ENCODE measurements around the gene SLIT1. TPM values are rescaled to one million over a fixed set of nuclear protein-coding genes. Genes with fewer than 3 reads are reported as not detected.
"Not testable (repeated sequence)": the region's sequence is repeated elsewhere in the genome, so short reads cannot be mapped to it uniquely, and the experiment has no call there.

SLIT1 gene
- total RNA-seq, 1 donor from 2014 or later: 0.47 TPM

- intact Hi-C loops (cut with micrococcal nuclease): no loop called here
Measured at GRCh38 chr10:97086530-97086929, 99.2 kb downstream of the SLIT1 start.

GRCh38 chr10:97083228-97083829 lies 102.4 kb downstream of the SLIT1 start:
- intact Hi-C loops (cut with micrococcal nuclease): no loop called here

GRCh38 chr10:97082575-97082974 lies 103.2 kb downstream of the SLIT1 start:
- intact Hi-C loops (cut with micrococcal nuclease): not testable (repeated sequence)

GRCh38 chr10:97081621-97082235 lies 104.0 kb downstream of the SLIT1 start:
- intact Hi-C loops (cut with micrococcal nuclease): loop anchor here (1.0 to 2.0 kb wide), 2 partner anchors 115 to 129 kb away; no protein-coding TSS in a partner anchor

DNA sequence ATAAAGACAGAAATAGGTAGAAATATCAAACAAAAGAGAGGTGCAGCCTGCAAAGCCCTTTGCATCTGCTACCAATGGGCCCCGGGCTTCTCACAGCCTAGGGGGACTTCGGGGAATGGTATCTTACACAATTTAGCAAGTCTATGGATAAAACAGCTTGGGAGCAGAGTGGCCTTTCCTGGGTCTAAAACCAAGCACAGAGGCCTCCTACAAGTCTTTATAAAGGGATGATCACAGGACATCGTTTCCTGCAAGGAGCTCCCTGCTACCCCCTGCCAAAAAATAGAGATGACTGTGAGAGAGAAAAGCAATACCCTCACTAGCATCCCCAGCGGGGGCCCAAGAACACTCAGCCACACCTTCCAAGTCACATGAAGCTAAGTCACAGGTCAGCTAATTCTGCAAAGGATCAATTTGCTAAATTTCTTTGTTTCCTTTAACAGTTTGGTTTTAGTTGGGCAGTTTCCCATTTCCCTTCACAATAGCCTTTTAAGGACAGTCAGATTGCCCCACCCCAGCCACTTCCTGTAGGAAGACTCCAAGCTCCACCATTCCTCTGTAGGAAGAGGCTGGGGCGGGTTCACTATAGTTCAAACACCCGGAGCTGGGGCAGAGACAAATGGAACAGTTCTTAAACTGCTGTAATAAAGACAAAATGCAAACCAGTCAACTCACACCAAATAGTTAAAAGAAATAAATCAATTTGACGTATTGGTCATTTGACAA lies 105.5 kb downstream of the SLIT1 start:
- intact Hi-C loops (cut with micrococcal nuclease): loop anchor here (2.0 kb wide), 1 partner anchor 131 kb away; no protein-coding TSS in a partner anchor

GRCh38 chr10:97079448-97079847 lies 106.3 kb downstream of the SLIT1 start:
- intact Hi-C loops (cut with micrococcal nuclease): no loop called here

- intact Hi-C loops (cut with micrococcal nuclease): no loop called here
Measured at GRCh38 chr10:97078938-97079445, 106.8 kb downstream of the SLIT1 start.

DNA sequence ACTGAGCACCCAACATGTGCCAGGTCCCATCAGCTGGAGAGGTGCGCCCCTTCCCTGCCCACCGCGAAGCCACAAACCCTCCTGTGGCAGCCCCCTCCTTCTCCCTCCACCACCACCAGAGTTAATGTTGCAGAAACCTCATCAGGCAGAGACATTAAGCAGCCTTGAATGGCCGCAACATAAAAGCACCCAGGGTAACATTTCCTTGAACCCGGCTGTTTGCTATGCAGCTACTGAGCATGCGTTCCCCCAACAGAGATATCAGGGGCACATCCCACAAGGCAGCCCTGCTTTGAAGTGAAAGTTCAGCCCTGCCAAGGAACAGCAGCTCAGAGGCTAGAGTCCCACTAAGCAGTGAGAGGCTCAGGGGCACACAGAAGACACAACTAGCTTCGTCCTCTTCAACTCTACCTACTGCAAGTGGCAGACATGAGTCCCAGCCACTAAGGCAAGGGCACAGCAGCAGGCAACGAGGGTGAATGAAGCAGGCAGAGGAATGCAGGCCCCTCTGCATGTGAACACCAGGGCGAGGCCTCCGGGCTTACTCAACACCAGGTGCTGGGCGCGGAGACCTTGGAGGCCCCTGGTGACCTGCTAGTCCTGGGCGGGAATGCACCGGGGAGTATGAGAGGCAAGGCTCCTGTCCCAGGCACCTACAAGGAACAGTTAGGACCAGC lies 107.4 kb downstream of the SLIT1 start:
- intact Hi-C loops (cut with micrococcal nuclease): no loop called here

DNA sequence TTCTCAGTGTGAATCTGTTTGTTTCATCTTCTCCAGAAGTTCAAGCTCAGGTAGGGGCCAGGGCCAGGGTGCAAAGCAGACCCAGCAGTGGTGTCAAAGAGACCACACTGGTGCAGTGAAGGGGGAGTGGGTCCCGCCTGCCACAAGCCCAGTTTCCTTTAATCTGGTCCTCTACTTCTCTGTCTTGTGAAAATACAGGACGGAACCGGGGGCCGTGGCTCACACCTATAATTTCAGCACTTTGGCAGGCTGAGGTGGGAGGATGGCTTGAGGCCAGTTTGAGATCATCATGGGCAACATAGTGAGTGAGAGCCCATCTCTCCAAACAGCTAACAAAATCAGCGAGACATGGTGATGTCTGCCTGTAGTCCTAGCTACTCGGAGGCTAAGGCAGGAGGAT lies 109.0 kb downstream of the SLIT1 start:
- intact Hi-C loops (cut with micrococcal nuclease): no loop called here

GRCh38 chr10:97075961-97076525 lies 109.7 kb downstream of the SLIT1 start:
- intact Hi-C loops (cut with micrococcal nuclease): no loop called here

DNA sequence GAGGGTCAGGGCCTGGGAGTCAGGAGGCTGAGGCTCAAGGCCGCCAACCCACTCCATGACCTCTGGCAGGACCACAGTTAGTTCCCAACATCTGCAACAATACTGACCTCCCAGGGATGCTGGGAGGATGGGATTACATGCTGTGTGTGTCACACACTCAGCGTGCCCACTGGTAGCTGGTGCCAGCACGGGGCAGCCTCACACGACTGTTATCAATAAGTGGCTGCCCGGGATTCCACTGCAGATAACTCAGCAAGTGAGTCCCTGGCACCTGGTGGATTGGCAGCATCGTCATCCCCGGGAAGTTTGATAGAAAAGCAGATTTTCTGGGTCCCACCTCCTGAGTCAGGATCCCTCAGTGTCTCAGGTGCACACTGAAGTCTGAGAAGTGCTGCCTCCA lies 110.3 kb downstream of the SLIT1 start:
- intact Hi-C loops (cut with micrococcal nuclease): no loop called here

GRCh38 chr10:97074256-97075145 lies 111.3 kb downstream of the SLIT1 start:
- intact Hi-C loops (cut with micrococcal nuclease): no loop called here

GRCh38 chr10:97072851-97073665 lies 112.7 kb downstream of the SLIT1 start:
- intact Hi-C loops (cut with micrococcal nuclease): loop anchor here (1.0 to 2.0 kb wide), 3 partner anchors 44 to 161 kb away; no protein-coding TSS in a partner anchor

GRCh38 chr10:97071496-97071895 lies 114.3 kb downstream of the SLIT1 start:
- intact Hi-C loops (cut with micrococcal nuclease): no loop called here

DNA sequence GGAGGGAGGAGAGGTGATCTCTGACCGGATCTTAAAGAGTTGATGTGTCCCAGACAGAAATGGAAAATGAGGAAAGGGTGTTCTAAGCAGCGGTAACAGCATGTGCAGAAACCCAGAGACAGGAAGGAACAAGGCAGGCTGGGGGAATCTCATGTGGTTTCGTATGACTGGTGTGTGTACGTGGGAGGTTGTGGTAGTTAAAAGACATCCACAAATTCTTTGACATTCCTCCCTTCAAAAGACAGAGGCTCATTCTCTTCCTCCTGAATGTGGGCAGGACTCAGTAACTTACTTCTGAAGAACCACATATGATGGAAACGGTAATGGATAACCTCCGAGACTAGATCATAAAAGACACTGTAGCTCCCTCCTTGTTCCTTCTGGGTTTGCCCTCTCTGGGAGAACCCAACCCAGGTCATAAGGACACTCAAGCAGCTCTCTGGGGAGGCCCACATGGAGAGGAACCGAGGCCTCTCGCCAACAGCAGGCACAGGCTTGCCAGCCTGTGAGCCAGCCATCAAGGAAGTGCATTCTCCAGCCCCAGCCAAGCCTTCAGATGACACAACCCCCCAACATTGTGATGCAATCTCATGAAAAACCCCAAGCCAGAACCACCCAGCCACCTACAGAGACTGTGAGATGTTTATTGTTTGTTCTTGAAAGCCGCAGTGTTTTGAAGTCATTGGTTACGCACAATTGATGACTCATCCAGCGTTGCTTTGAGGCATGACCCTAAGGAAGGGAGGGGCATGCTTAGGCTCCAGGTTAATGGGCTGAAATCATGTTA lies 116.0 kb downstream of the SLIT1 start:
- intact Hi-C loops (cut with micrococcal nuclease): no loop called here

DNA sequence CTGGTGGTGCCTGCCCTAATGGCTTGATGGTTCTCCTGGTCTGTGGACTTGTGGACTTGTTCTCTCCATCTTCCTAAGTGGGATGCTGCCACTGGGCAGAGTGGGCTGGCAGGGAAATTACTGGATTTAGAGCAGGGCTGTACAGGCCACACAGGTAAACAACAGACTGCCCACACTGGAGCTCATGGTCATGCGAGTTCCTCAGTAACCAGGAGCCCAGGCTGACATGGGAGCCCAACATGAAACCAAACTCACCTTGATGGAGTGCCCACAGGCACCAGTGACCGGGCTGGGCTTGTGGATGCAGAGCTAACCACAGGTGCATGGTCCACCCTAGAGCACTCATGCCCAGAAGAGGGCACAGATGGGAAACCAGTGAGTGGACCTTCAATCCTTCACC lies 116.7 kb downstream of the SLIT1 start:
- intact Hi-C loops (cut with micrococcal nuclease): no loop called here

DNA sequence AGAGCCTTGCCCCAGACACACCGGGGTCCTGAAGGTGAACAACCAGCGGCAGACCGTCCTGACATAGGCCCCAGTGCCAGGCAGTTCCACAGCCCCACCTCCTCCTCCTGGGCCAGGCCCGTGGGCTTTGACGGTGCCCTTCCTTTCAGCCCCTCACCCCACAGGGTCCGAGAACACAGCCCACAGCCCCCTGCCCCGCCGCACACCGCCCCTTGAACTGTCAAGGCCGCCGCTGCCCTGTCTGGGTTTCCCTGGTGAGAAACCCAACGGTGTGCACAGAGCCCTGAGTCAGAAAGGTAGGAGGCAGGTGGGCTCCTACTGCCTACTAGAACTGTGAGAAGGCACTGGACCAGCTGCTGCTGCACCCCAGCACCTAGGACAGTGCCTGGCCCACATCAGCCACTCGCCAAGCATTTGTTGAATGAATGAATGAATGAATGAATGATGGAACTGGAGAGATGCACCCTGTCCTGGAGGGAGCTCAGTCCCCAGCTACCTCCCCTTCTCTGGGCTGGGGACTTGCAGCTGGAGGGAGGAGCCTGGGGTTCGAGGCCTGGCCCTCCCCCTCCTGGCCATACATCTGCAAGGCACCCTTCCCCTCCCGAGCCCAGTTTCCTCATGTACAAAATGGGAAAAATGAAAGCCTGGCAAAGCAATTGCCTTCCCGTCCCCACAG lies 117.9 kb downstream of the SLIT1 start:
- intact Hi-C loops (cut with micrococcal nuclease): no loop called here
